RWPE2 (cell line): ENCODE data around the gene PPHLN1.

Source experiments
- ATAC-seq: fragments of 200-7000 bp; cut with Tn5 transposase; 3 replicates; pipeline ENCODE4 v1.9.1; 2021; ENCODE audit warnings: low read depth
- DNase-seq: peaks from one replicate; pipeline ENCODE4 v3.0.0-alpha.2; 2020; ENCODE audit warnings: low spot score
- H3K27ac ChIP-seq: fragments of 450-650 bp; 2 replicates; pipeline ENCODE4 v1.5.1; 2017; ENCODE audit warnings: mild to moderate bottlenecking; ENCODE audit not compliant: poor library complexity, severe bottlenecking
- H3K27me3 ChIP-seq: fragments of 250-450 bp; sonication (Bioruptor Pico); 2 replicates; pipeline ENCODE4 v1.5.1; 2021; ENCODE audit warnings: mild to moderate bottlenecking, moderate library complexity; ENCODE audit not compliant: insufficient read depth, poor library complexity, severe bottlenecking
- H3K36me3 ChIP-seq: fragments of 250-450 bp; sonication (Bioruptor Pico); 2 replicates; pipeline ENCODE4 v1.5.1; 2020; ENCODE audit warnings: low read depth, mild to moderate bottlenecking, moderate library complexity
- H3K4me1 ChIP-seq: fragments of 250-450 bp; sonication (Bioruptor Pico); 2 replicates; pipeline ENCODE4 v1.5.1; 2021; ENCODE audit warnings: mild to moderate bottlenecking, moderate library complexity; ENCODE audit not compliant: insufficient read depth, poor library complexity, severe bottlenecking
- H3K4me3 ChIP-seq: fragments of 250-450 bp; sonication (Bioruptor Pico); 2 replicates; pipeline ENCODE4 v1.5.1; 2021; ENCODE audit warnings: mild to moderate bottlenecking, moderate library complexity; ENCODE audit not compliant: severe bottlenecking
- H3K9me3 ChIP-seq: fragments of 250-450 bp; sonication (Bioruptor Pico); 2 replicates; pipeline ENCODE4 v1.5.1; 2021; ENCODE audit warnings: mild to moderate bottlenecking, moderate library complexity; ENCODE audit not compliant: severe bottlenecking
- CTCF ChIP-seq: fragments of 450-650 bp; IDR thresholded peaks from one replicate; pipeline ENCODE4 v1.5.1; 2017; ENCODE audit warnings: mild to moderate bottlenecking, moderate library complexity; ENCODE audit not compliant: poor library complexity, severe bottlenecking

Gene PPHLN1

GRCh38 chr12:42462486-42462885, 136.5 kb downstream of the PPHLN1 start:
- no peaks in the 10 kb centered on the region for H3K27me3 ChIP-seq
- H3K36me3 ChIP-seq, result peaks cover 11% of the 10 kb centered on the region; the same call in 1 of the 2 replicates
- H3K4me1 ChIP-seq, result no peaks in the 10 kb centered on the region
- no peak overlapping the region for H3K27ac ChIP-seq
- no peak for DNase-seq
- no peak for TF ChIP-seq CTCF
- ATAC-seq, result no peak
- H3K4me3 ChIP-seq, result no peak overlapping the region
- H3K9me3 ChIP-seq, result no peaks in the 10 kb centered on the region

DNA sequence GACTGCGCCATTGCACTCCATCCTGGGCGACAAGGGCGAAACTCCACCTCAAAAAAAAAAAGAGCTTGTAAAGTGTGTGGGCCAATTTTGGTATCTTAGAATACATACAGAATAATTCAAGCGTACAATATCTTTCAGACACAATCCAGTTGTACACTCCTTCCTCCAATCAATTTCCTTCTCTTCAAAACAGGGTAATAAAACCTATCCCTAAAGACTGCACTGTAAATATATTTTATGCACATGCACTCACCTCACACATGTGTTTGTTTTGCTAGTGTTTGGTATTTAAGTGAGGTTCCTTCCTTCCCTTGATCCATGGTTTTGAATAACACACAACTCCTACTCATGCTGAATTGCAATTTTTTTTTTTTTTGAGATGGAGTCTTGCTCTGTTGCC, 137.7 kb downstream of the PPHLN1 start:
- Histone ChIP-seq H3K36me3 (peaks cover 7% of the 10 kb centered on the region; the same call in 1 of the 2 replicates), H3K27ac (no peak overlapping the region), H3K4me3 (no peak overlapping the region), H3K9me3 (no peaks in the 10 kb centered on the region), H3K27me3 (no peaks in the 10 kb centered on the region), H3K4me1 (no peaks in the 10 kb centered on the region)
- TF ChIP-seq CTCF, result no peak
- no peak for DNase-seq
- ATAC-seq, result no peak

- TF ChIP-seq CTCF, result no peak
- H3K4me1 ChIP-seq, result peaks cover 7% of the 10 kb centered on the region
- DNase-seq, result no peak
These were observed 142.4 kb downstream of the PPHLN1 start for GRCh38 chr12:42468341-42468821.

DNA sequence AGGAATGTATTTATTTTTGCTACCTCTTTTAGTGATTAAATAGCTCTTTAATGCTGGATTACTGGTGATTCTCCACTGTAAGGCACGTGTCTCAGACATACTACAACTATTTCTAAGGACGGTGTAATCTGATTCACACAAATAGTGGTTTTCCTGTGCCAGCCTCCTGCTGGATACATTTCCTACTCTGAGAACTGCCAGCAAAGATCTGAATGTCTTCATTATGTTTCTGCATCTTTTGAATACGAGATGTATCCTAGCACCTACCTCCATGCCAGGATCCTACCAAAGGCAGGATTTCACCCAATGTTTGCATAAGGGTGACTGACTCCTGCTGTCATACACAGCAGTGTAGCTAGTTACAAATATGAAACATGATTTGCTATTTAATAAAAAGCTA, 143.0 kb downstream of the PPHLN1 start:
- H3K9me3 ChIP-seq, result no peaks in the 10 kb centered on the region
- ATAC-seq (no peak), DNase-seq (no peak)
- H3K4me1 ChIP-seq, result peaks cover 12% of the 10 kb centered on the region
- H3K27me3 ChIP-seq, result no peaks in the 10 kb centered on the region
- no peak overlapping the region for H3K4me3 ChIP-seq
- H3K36me3 ChIP-seq, result peaks cover 15% of the 10 kb centered on the region; the same call in 1 of the 2 replicates
- TF ChIP-seq CTCF, result no peak
- no peak overlapping the region for H3K27ac ChIP-seq

More at GRCh38 chr12:42468341-42468821, 142.4 kb downstream of the PPHLN1 start:
- peaks cover 15% of the 10 kb centered on the region; the same call in 1 of the 2 replicates for H3K36me3 ChIP-seq
- H3K27ac ChIP-seq, result no peak overlapping the region
- H3K4me3 ChIP-seq, result no peak overlapping the region
- no peak for ATAC-seq
- H3K27me3 ChIP-seq, result no peaks in the 10 kb centered on the region
- no peaks in the 10 kb centered on the region for H3K9me3 ChIP-seq

DNA sequence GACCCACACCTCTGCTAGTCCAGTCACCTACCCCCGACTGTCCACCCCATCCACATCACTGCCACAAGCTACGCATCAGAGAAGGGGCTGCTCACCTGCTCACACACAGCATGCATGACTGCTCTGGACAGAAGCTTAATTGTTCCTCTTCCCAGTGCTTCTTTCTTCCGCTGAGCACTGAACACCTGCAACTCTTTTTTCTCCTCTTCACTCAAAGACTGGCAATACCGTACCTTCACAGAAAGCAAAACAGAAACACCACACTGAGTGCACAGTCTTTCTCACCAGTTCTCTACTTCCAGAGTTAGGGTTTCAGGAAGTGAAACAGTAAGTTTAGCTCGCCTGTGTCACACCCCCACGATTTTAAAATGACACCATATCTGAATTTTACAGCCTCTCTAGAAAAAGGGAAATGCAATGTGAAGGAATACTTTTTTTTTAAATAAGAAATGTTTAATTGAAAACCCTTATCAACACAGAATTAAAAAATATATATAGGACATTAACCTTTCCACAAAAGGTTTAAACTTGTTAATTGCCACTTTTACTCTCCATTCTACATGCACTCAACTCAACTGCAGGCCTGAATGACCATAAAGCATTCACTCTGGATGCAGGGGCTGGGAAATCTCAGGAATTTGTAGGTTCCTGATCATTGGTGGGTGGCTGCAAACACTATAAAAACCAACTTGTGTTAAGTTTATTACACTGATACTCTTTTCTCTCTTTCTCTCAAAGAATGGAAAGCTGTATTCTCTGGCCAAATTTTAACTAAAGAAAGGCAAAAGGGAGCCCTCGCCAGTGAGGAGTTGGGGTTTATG, 143.6 kb downstream of the PPHLN1 start:
- ATAC-seq, result no peak
- Histone ChIP-seq H3K4me1 (peaks cover 19% of the 10 kb centered on the region), H3K27ac (no peak overlapping the region), H3K36me3 (peaks cover 15% of the 10 kb centered on the region; the same call in 1 of the 2 replicates), H3K4me3 (no peak overlapping the region), H3K9me3 (no peaks in the 10 kb centered on the region), H3K27me3 (no peaks in the 10 kb centered on the region)
- no peak for DNase-seq
- no peak for TF ChIP-seq CTCF
